Measurements from ENCODE around the gene PPAN. TPM values are rescaled to one million over a fixed set of nuclear protein-coding genes. Genes with fewer than 3 reads are reported as not detected.

Gene PPAN
- polyA plus RNA-seq, 3 donors from 2014 or later: 12.1 to 44.8 (median 18.4) TPM

Other genes with a start within 250 kb of the PPAN start
- gene OLFM2, start 169.8 kb upstream of the PPAN start, polyA plus RNA-seq: 1 to 10 TPM; 1.9 to 3.7 (median 3.7) TPM
- gene COL5A3, start 95.9 kb upstream of the PPAN start, polyA plus RNA-seq: not detected
- gene RDH8, start 92.9 kb upstream of the PPAN start, polyA plus RNA-seq: not detected
- 10 to 100 TPM; 39.4 to 78.4 (median 44.2) TPM for gene SHFL, start 20.0 kb upstream of the PPAN start, polyA plus RNA-seq
- gene ANGPTL6, start 3.7 kb upstream of the PPAN start, polyA plus RNA-seq: 1 to 10 TPM in 2 of 3 donors, under 1 TPM in 1; 0.53 to 1.9 (median 1.2) TPM
- 10 to 100 TPM in 1 of 3 donors, 1 to 10 TPM in 2; 2.6 to 26.7 (median 6.9) TPM for gene P2RY11, start 5.3 kb downstream of the PPAN start, polyA plus RNA-seq
- gene EIF3G, start 13.5 kb downstream of the PPAN start, polyA plus RNA-seq: 100 to 1,000 TPM; 334 to 509 (median 485) TPM
- gene DNMT1, start 88.6 kb downstream of the PPAN start, polyA plus RNA-seq: 100 to 1,000 TPM in 1 of 3 donors, 10 to 100 TPM in 2; 21.8 to 162 (median 43.3) TPM
- 1 to 10 TPM in 2 of 3 donors, under 1 TPM in 1; 0.79 to 2.7 (median 1.4) TPM for gene S1PR2, start 125.0 kb downstream of the PPAN start, polyA plus RNA-seq
- gene MRPL4, start 145.9 kb downstream of the PPAN start, polyA plus RNA-seq: 10 to 100 TPM; 24.3 to 42.6 (median 27.1) TPM
- 10 to 100 TPM in 2 of 3 donors, 1 to 10 TPM in 1; 9.9 to 18.4 (median 18.0) TPM for gene ICAM1, start 164.8 kb downstream of the PPAN start, polyA plus RNA-seq
- 1 to 10 TPM in 1 of 3 donors, under 1 TPM in 1, not detected in 1; 0.63 to 1.1 TPM for gene ICAM4, start 180.6 kb downstream of the PPAN start, polyA plus RNA-seq
- gene ICAM5, start 183.6 kb downstream of the PPAN start, polyA plus RNA-seq: not detected
- 1 to 10 TPM in 1 of 3 donors, under 1 TPM in 1, not detected in 1; 0.48 to 1.9 TPM for gene ZGLP1, start 203.5 kb downstream of the PPAN start, polyA plus RNA-seq
- 10 to 100 TPM; 12.5 to 17.8 (median 16.6) TPM for gene FDX2, start 209.7 kb downstream of the PPAN start, polyA plus RNA-seq
- gene RAVER1, start 227.2 kb downstream of the PPAN start, polyA plus RNA-seq: 10 to 100 TPM in 1 of 3 donors, 1 to 10 TPM in 2; 8.7 to 31.5 (median 9.7) TPM
- gene ICAM3, start 233.3 kb downstream of the PPAN start, polyA plus RNA-seq: 100 to 1,000 TPM; 263 to 292 (median 280) TPM